GM10266 (cell line): ENCODE data around the gene RPS14.

Experiments
- DNase-seq: peaks from one replicate; pipeline ENCODE4 v3.0.0; 2012; ENCODE audit errors: extremely low spot score
- CTCF ChIP-seq: IDR thresholded peaks from 2 replicates; pipeline ENCODE4 v1.5.1; 2012; ENCODE audit warnings: mild to moderate bottlenecking, low read depth; ENCODE audit not compliant: control insufficient read depth, insufficient read depth; ENCODE audit errors: missing control alignments

RPS14 gene

DNA sequence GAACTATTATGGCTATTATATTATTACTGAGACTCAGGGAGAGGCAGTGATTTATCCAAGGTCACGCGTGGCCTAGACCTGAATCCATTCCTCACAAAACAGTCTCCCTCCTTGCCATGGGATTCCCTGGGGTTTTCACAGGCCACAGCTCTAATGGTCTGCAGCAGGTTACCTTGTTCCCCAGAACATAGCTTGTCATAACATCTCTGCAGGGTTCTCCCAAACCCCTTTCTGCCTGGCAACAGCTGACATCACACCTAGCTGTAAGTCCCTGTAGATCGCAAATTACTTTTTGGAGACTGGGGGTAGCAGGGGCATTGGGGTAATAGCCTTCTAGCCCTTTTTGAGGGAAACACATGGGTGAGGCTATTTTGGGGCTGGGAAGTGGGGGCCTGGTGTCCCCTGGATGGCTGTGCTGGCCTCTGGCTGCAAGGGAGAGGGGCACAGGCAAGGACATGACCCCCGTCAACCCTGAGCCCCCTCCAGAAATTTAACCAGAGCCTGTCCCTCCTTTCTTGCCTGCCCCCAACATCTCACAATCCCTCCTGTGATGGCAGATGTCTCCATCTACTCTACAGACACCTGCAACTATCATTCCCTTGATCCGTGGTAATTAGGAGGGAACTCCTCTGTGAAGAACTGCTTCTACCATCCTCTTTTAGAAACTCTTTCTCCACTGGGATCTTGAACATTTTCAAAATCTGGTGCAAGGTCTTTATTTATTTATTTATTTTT lies 38.1 kb downstream of the RPS14 start:
- no peak for TF ChIP-seq CTCF
- DNase-seq, result no peak

DNA sequence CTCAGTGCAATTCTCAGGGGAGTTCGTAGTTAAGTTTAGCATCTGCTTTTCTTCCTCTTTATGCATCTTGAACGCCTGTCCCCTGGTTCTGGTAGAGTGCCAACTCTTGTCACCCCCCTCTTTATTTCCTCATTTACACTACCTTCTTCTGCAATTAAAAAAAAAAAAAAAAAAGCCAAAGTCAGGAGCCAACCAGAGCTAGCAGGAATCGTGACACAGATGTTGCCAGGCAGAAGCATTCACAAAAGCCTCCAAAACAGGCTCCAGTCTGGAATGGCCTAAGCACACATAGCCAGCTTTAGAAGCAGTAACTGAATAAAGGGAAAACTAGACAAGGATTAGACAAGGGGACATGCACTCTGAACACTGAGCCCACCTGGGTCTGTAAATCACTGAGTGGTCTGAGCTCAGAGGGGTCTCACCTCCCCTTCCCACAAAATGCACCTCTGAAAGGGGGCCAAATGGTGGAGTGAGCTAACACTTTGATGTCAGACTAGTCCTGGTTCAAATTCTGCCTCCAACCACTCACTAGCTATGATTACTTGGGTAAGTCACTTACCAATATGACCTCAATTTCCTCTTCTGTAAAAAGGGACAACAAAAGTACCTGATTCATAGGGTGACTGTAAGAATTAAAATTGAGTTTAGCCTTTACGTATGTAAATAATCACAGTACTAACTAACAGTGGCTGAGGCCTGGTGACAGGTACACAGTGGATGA lies 38.9 kb downstream of the RPS14 start:
- no peak for TF ChIP-seq CTCF
- DNase-seq, result no peak

DNA sequence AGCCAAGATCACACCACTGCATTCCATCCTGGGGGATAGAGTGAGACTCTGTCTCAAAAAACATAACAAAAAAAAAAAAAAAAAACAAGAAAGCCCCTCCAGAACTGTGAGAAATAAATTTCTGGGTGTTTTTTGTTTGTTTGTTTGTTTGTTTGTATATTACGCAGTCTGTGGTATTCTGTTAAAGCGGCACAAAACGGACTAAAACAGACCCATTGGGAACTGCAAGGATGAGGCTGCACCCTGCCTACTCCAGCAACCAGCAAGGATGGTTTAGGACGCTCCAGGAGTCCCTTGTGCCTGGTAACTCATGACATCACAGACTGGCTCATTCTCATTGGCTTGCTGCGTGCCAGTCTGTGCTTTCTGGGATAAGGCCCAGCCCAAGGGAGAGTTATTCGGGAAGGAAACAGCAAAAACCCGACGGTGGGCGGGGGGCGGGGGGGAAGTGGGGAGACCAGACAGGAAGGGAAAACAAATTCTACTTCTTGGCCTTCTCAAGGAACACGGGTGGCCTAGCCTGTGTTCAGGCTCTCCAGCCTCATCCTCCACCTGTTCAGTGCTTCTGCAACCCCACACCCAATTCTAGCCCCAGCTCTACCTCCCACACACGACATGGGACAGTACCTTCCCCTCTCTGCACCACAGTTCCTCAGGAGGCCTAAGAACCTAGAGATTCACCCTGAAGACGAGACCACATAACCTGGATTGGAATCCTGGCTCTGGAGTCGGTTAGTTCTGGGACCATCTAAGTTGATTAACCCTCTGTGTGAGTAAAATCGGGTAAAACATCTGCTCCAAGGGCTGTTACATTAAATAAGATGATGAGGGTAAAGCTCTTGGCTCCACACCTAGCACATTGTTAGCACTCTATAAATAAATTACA lies 39.7 kb downstream of the RPS14 start:
- no peak for TF ChIP-seq CTCF
- DNase-seq, result peak; percentile 61

- no peak for DNase-seq
- TF ChIP-seq CTCF, result no peak
Measured at GRCh38 chr5:150408231-150408943, 41.2 kb downstream of the RPS14 start.

DNA sequence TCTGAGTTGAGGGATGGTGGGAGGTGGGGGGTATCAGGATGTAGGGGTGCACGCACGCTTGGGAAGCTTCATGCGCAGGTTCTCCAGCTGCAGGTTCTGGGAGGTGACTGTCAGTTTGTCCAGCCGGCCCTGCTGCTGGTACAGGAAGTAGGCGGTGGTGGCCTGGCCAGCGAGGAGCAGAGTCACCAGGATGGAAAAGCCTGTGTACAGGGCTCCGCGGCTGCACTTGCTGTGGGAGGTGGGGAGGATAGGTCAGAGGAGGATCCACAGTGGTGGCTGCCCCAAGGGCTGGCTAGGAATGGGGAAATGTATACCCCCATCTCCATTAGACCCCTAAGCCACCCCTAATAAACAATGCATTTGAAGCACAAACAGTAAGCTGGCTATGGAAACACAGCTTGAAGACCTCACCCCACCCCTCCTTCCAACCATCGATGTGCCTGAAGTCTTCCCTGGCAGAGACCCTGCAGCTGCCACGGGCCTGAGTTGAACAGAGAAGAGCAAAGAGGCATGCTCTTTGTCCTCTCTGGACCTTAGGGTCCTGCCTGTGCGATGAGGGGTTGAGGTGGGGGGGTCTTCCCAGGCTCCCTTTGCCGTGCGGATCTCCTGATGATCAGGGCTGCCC lies 42.3 kb downstream of the RPS14 start:
- no peak for DNase-seq
- no peak for TF ChIP-seq CTCF

DNA sequence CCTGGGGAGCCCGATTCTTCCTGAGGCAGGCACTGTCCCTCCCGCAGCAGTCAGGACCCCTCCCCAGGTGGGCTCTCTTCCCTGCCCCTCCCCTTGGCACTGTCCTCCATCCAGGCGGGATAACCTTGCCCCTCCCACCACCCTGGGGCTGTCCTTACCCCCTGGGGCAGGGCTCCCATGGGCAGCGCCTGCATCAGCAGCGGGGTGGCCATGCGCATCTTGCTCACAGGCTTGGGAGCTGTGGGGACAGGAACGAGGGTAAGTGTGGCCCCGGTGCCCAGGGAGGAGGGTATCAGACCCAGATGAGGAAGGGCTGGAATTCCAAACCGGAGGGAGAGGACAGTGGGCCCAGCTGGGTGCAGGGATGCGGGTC lies 42.8 kb downstream of the RPS14 start:
- TF ChIP-seq CTCF, result no peak
- no peak for DNase-seq
